ENCODE measurements around the gene SGCD.

GRCh38 chr5:156685481-156685880 is 358.5 kb downstream of the SGCD start:
- TF ChIP-seq CTCF (IDR thresholded peaks at IDR 0.05 in 8 of 11, conservative IDR thresholded peaks at IDR 0.05 in 3 of 11) (no peak), POLR2A (IDR thresholded peaks at IDR 0.05) (no peak), POLR2AphosphoS5 (IDR thresholded peaks at IDR 0.05) (no peak)

Data from spleen (tissue), 7 donors.